CD4-positive, CD25-positive, alpha-beta regulatory T cell (primary cell): Measurements from ENCODE around the gene PIP5KL1. TPM values are rescaled to one million over a fixed set of nuclear protein-coding genes. Genes with fewer than 3 reads are reported as not detected.

Source experiments
- ATAC-seq, 2 donors: fragments of 150-1000 bp; cut with Tn5 transposase; one replicate each; pipeline ENCODE4 v1.10.0; 2021; ENCODE audit warnings: low read depth in 2 of 2, moderate number of reproducible peaks in 2 of 2, moderate library complexity in 1 of 2
- DNase-seq, 3 donors: peaks; one replicate each; pipeline versions ENCODE4 v3.0.0 to v3.0.0-alpha.2; 2012 to 2022; ENCODE audit warnings: mixed read lengths in 1 of 3
- H3K27ac ChIP-seq: one replicate; pipeline ENCODE4 v1.7.0; 2013; ENCODE audit warnings: mild to moderate bottlenecking, low read length; ENCODE audit not compliant: insufficient read depth, poor library complexity, severe bottlenecking
- H3K27me3 ChIP-seq: one replicate; pipeline ENCODE4 v1.7.0; 2013; ENCODE audit warnings: low read length; ENCODE audit not compliant: control insufficient read depth, insufficient read depth
- H3K36me3 ChIP-seq: one replicate; pipeline ENCODE4 v1.7.0; 2013; ENCODE audit warnings: mild to moderate bottlenecking, low read length, moderate library complexity; ENCODE audit not compliant: control insufficient read depth, insufficient read depth
- H3K4me1 ChIP-seq: 2 replicates; pipeline ENCODE4 v1.7.0; 2013; ENCODE audit warnings: mild to moderate bottlenecking, low read length; ENCODE audit not compliant: insufficient read depth, control insufficient read depth, poor library complexity, severe bottlenecking
- H3K4me3 ChIP-seq: one replicate; pipeline ENCODE4 v1.7.0; 2013; ENCODE audit warnings: low read depth, mild to moderate bottlenecking, low read length, moderate library complexity
- H3K9me3 ChIP-seq, 2 experiments: 1 replicate in 1 of 2; 2 replicates in 1 of 2; pipeline ENCODE4 v1.7.0; 2013; ENCODE audit warnings: low read length in 2 of 2, mild to moderate bottlenecking in 1 of 2, moderate library complexity in 1 of 2; ENCODE audit not compliant: control insufficient read depth in 2 of 2
- H3K27ac Mint-ChIP-seq, 3 donors: one replicate each; pipeline ENCODE4 v1.8.0; 2020 to 2022; ENCODE audit warnings: mild to moderate bottlenecking in 3 of 3, mixed read lengths in 3 of 3, moderate library complexity in 2 of 3
- H3K27me3 Mint-ChIP-seq: one replicate; pipeline ENCODE4 v1.8.0; 2022; ENCODE audit warnings: mild to moderate bottlenecking, mixed read lengths
- H3K36me3 Mint-ChIP-seq: one replicate; pipeline ENCODE4 v1.8.0; 2020; ENCODE audit warnings: mixed read lengths
- H3K4me1 Mint-ChIP-seq, 4 donors: one replicate each; pipeline ENCODE4 v1.8.0; 2020 to 2022; ENCODE audit warnings: mixed read lengths in 4 of 4, mild to moderate bottlenecking in 1 of 4
- H3K4me3 Mint-ChIP-seq, 4 donors: one replicate each; pipeline ENCODE4 v1.8.0; 2020 to 2022; ENCODE audit warnings: mild to moderate bottlenecking in 4 of 4, mixed read lengths in 4 of 4, moderate library complexity in 3 of 4
- H3K9me3 Mint-ChIP-seq, 7 donors: one replicate each; pipeline ENCODE4 v1.8.0; 2020 to 2022; ENCODE audit warnings: mixed read lengths in 7 of 7, mild to moderate bottlenecking in 3 of 7, moderate library complexity in 2 of 7
- polyA plus RNA-seq, 4 donors: library from polyadenylated mRNA; unstranded; fragments of 300-500 nt; fragmentation: Illumina TruSeq; gene quantifications; one replicate each; pipeline ENCODE4 v1.2.3, GENCODE V29; 2021
- total RNA-seq: library from RNA; stranded (reverse); gene quantifications from one replicate; pipeline ENCODE4 v1.2.3, GENCODE V29; 2022

Gene PIP5KL1
- total and polyA plus RNA-seq, 5 donors from 2014 or later: 0.22 to 3.3 (median 0.94) TPM; not detected in 1

GRCh38 chr9:127876764-127877562 is 53.6 kb downstream of the PIP5KL1 start:
- Histone ChIP-seq H3K4me3 (no peak overlapping the region), H3K36me3 (no peaks in the 10 kb centered on the region), H3K4me1 (peaks cover 9% of the 10 kb centered on the region), H3K27ac (no peak overlapping the region), H3K9me3 (no peaks in the 10 kb centered on the region), H3K27me3 (no peaks in the 10 kb centered on the region)
- Mint-ChIP-seq H3K27me3 (no peaks in the 10 kb centered on the region), H3K9me3 (no peaks in the 10 kb centered on the region), H3K4me1 (peaks cover 0 to 11% (median 4%) of the 10 kb centered on the region in 4 donors), H3K36me3 (peaks cover 8% of the 10 kb centered on the region), H3K27ac (no peak overlapping the region), H3K4me3 (no peak overlapping the region)
- DNase-seq (no peak), ATAC-seq (no peak)

GRCh38 chr9:127876026-127876763 is 54.4 kb downstream of the PIP5KL1 start:
- H3K27me3 ChIP-seq: no peaks in the 10 kb centered on the region
- no peak for ATAC-seq
- H3K4me1 Mint-ChIP-seq: peaks cover 0 to 16% (median 4%) of the 10 kb centered on the region in 4 donors
- no peak overlapping the region for H3K27ac Mint-ChIP-seq
- peaks cover 11% of the 10 kb centered on the region for H3K36me3 Mint-ChIP-seq
- no peaks in the 10 kb centered on the region for H3K9me3 ChIP-seq
- H3K36me3 ChIP-seq: no peaks in the 10 kb centered on the region
- H3K4me3 ChIP-seq: no peak overlapping the region
- peaks cover 9% of the 10 kb centered on the region for H3K4me1 ChIP-seq
- no peak overlapping the region for H3K27ac ChIP-seq
- H3K27me3 Mint-ChIP-seq: no peaks in the 10 kb centered on the region
- DNase-seq: no peak
- no peak overlapping the region for H3K4me3 Mint-ChIP-seq
- H3K9me3 Mint-ChIP-seq: no peaks in the 10 kb centered on the region

- H3K9me3 Mint-ChIP-seq: no peaks in the 10 kb centered on the region
- Histone ChIP-seq H3K27ac (no peak overlapping the region), H3K9me3 (no peaks in the 10 kb centered on the region), H3K4me3 (no peak overlapping the region), H3K4me1 (peaks cover 9% of the 10 kb centered on the region), H3K27me3 (no peaks in the 10 kb centered on the region), H3K36me3 (no peaks in the 10 kb centered on the region)
- no peaks in the 10 kb centered on the region for H3K27me3 Mint-ChIP-seq
- H3K4me3 Mint-ChIP-seq: no peak overlapping the region
- no peak overlapping the region for H3K27ac Mint-ChIP-seq
- DNase-seq (no peak), ATAC-seq (no peak)
- H3K36me3 Mint-ChIP-seq: peaks cover 12% of the 10 kb centered on the region
- H3K4me1 Mint-ChIP-seq: peaks cover 0 to 16% (median 4%) of the 10 kb centered on the region in 4 donors
Measured at GRCh38 chr9:127875306-127875966, 55.1 kb downstream of the PIP5KL1 start.

GRCh38 chr9:127874301-127875221 is 56.0 kb downstream of the PIP5KL1 start:
- peaks cover 12% of the 10 kb centered on the region for H3K36me3 Mint-ChIP-seq
- H3K27me3 Mint-ChIP-seq: no peaks in the 10 kb centered on the region
- H3K4me1 ChIP-seq: peaks cover 9% of the 10 kb centered on the region
- DNase-seq (no peak), ATAC-seq (no peak)
- no peak overlapping the region for H3K27ac Mint-ChIP-seq
- no peaks in the 10 kb centered on the region for H3K9me3 ChIP-seq
- H3K27ac ChIP-seq: no peak overlapping the region
- no peaks in the 10 kb centered on the region for H3K9me3 Mint-ChIP-seq
- H3K27me3 ChIP-seq: no peaks in the 10 kb centered on the region
- peaks cover 0 to 16% (median 4%) of the 10 kb centered on the region in 4 donors for H3K4me1 Mint-ChIP-seq
- no peaks in the 10 kb centered on the region for H3K36me3 ChIP-seq
- H3K4me3 ChIP-seq: no peak overlapping the region
- H3K4me3 Mint-ChIP-seq: no peak overlapping the region

- H3K27ac Mint-ChIP-seq: no peak overlapping the region
- H3K9me3 Mint-ChIP-seq: no peaks in the 10 kb centered on the region
- H3K4me3 ChIP-seq: no peak overlapping the region
- no peak overlapping the region for H3K4me3 Mint-ChIP-seq
- ATAC-seq (no peak), DNase-seq (no peak)
- no peaks in the 10 kb centered on the region for H3K27me3 ChIP-seq
- no peaks in the 10 kb centered on the region for H3K27me3 Mint-ChIP-seq
- H3K4me1 ChIP-seq: peaks cover 9% of the 10 kb centered on the region
- H3K36me3 Mint-ChIP-seq: peaks cover 9% of the 10 kb centered on the region
- no peaks in the 10 kb centered on the region for H3K36me3 ChIP-seq
- H3K9me3 ChIP-seq: no peaks in the 10 kb centered on the region
- H3K4me1 Mint-ChIP-seq: peaks cover 0 to 16% (median 4%) of the 10 kb centered on the region in 4 donors
- H3K27ac ChIP-seq: no peak overlapping the region
Measured at GRCh38 chr9:127873886-127874285, 56.7 kb downstream of the PIP5KL1 start.

- Mint-ChIP-seq H3K4me3 (no peak overlapping the region), H3K27ac (no peak overlapping the region), H3K36me3 (peaks cover 9% of the 10 kb centered on the region)
Measured at GRCh38 chr9:127873223-127873691, 57.3 kb downstream of the PIP5KL1 start.

More at GRCh38 chr9:127873223-127873691, 57.3 kb downstream of the PIP5KL1 start:
- no peaks in the 10 kb centered on the region for H3K9me3 Mint-ChIP-seq
- Histone ChIP-seq H3K27me3 (no peaks in the 10 kb centered on the region), H3K4me3 (no peak overlapping the region), H3K27ac (no peak overlapping the region), H3K4me1 (peaks cover 9% of the 10 kb centered on the region), H3K36me3 (no peaks in the 10 kb centered on the region), H3K9me3 (no peaks in the 10 kb centered on the region)
- peaks cover 0 to 13% (median 3%) of the 10 kb centered on the region in 4 donors for H3K4me1 Mint-ChIP-seq
- DNase-seq: no peak
- no peak for ATAC-seq
- no peaks in the 10 kb centered on the region for H3K27me3 Mint-ChIP-seq
